Urothelium cell line (cell line): ENCODE results near the gene MXI1.
"Not testable (repeated sequence)": the region's sequence is repeated elsewhere in the genome, so short reads cannot be mapped to it uniquely, and the experiment has no call there.

Experiments
- DNase-seq: peaks from one replicate; pipeline ENCODE4 v3.0.0; 2011; ENCODE audit warnings: low spot score, mixed read lengths
- FAIRE-seq: peaks from 2 replicates; lab custom pipeline; 2011; peaks lifted over from hg19 to GRCh38; lab: Jason Lieb, UNC

The MXI1 gene

DNA sequence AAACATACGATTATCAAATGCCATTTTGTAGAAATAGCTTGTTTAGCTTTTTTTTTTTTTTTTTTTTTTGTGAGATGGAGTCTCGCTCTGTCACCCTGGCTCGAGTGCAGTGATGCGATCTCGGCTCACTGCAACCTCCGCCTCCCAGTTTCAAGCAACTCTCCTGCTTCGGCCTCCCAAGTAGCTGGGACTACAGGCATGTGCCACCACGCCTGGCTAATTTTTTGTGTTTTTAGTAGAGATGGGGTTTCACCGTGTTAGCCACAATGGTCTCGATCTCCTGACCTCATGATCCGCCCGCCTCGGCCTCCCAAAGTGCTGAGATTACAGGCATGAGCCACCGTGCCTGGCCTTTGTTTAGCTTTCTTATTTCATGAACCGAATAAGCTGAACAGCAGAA lies 65.6 kb downstream of the MXI1 start:
- not testable (repeated sequence) for FAIRE-seq

DNA sequence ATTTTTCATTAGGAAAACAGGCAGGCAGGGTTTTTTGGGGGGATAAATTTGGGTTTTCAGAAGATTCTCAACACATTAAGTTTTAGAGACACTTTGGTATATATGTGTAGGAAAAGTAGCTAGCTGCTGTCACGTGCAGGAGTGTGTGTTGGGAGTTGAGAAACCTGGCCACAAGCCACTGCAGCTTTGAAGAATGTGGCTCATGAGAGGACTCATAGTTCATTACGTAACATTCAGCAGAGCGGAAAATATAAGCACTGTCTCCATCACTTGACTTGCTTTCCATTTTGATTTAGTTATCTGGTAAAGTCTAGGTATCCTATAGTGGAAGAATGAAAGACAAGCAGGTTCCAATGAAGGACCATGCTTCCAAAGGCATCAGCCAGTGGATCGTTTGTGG lies 66.1 kb downstream of the MXI1 start:
- no peak for DNase-seq

More for the DNA sequence above, 65.6 kb downstream of the MXI1 start:
- DNase-seq: not testable (repeated sequence)

DNA sequence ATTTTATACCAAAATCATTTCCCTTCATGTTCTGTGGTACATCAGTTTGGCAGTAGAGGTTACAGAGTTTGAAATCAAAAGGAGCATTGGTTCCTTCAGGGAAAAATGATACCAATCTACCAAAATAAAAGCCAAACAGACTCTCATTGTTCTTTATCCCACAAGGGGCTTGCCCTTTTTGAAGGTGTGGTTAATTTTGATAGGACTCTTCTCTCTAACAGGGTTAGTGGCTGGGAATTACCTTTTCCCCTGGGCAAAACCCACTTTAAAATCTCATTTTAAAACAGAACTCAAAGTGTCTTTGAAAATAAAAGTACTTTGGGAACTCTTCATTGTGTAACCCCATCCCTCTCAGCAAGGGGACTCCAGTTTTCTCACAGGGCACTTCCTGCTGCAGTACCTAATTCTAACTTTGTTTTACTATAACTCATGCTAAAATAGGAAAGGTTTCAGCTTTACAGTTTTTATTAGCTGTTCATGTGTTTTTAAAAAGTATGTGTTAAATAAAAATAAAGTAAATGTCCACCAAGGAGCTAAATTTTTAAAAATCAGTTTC lies 66.7 kb downstream of the MXI1 start:
- DNase-seq (no peak), FAIRE-seq (no peak)

More for the DNA sequence above, 66.1 kb downstream of the MXI1 start:
- FAIRE-seq: no peak

DNA sequence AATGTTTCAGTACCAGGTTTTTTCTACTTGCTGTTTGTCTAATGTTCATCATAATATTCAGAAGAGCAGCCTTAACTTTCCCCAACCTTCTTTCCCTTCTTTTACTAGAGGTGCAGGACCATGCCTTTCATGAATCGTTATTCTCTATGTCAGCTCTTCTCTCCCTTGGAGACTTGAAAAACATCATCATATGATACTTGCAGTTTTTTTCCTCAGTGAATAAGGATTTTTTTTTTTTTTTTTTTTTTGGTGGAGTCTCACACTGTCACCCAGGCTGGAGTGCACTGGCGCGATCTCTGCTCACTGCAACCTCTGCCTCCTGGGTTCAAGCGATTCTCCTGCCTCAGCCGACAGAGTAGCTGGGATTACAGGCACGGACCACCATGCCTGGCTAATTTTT lies 67.2 kb downstream of the MXI1 start:
- FAIRE-seq: no peak
- no peak for DNase-seq

DNA sequence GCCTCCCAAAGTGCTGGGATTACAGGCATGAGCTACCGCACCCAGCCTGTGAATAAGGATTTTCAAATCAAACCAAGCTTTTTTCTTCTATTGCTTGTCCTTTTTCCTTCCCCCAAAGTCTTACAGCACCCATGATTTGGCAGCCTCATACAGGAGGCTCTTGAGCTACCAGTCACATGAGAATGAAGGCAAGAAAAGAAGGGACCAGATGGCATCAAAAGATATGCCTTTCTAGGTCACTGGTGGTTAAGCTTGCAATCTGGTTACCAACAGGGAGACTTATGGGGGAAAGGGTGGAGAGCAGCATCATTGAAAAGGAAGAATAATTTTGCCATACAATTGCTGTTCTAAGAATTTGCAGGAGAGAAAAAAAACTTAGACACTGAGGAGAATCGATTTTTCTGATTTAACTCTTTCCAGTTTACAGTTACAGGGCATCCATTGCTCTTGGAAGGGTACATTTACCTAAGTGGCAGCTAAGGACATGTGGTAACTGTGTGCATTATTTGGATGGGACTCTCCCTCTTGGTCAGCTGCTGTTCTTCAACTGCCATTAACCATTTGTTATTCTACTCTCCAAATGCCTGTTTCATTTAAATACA lies 67.8 kb downstream of the MXI1 start:
- no peak for FAIRE-seq
- DNase-seq: no peak

DNA sequence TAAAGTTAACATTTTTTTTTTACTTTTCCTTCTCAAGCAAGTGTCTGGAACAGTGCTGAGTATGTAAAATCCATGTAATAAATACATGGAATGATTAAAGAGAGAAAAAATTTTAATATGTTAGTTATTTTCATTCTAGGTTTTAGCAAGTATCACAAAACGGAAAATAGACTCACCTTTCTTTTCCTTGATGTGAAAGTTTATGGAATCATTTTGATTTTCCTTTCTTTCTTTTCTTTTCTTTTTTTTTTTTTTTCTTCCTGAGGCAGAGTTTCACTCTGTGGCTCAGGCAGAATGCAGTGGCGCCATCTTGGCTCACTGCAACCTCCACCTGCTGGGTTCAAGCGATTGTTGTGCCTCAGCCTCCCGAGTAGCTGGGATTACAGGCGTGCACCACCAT lies 69.2 kb downstream of the MXI1 start:
- FAIRE-seq (no peak), DNase-seq (no peak)

DNA sequence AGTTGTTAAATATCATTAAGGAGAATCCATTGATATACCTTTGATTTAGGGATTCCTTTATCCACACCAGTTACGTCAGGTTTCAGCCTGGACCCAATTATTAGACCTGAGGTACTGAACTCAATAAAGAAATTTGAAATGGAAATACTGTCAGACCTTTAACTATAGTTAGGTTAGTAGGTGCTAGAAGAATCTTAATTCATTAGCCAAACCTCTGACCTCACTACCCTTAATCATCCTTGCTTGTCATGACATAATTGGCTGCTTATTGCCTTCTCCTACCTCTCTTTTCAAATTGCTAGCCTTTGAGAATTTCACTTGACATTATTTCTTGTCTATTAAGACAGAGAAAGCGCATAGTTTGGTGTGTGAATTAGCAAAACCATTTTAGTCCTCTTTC lies 70.2 kb downstream of the MXI1 start:
- no peak for DNase-seq
- FAIRE-seq: no peak

DNA sequence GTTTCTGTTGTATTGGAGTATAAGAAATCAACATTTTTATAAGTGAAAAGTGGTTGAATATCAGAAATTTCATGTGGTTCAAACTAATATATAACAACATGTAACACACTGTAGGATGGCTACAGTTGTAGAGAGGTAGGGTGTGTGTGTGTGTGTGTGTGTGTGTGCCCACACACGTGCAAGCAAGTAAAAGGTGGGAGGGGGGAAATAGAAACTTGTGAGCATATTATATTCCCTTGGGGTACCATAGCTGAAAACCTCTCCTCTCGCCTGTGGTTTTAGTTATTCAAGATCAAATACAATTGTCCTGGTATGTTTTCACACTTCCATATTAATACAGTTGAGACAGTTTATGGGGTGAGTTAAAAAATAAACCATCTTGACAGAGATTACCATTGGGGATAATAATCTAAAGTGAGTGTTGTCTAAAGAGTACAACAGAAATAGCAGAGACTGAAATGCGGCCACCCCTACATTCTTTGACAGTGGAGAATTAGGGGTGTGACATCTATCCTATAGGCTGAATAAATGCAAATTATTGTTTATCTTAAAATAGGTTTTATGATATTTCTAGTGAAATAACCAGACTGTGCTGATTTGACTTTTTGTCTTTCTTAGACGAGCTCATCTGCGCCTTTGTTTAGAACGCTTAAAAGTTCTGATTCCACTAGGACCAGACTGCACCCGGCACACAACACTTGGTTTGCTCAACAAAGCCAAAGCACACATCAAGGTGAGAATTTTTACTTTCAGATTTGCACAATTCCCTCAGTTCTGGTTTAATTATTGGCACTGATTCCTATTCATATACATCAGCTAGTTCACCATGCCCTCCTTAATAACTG lies 71.4 kb downstream of the MXI1 start:
- DNase-seq (no peak), FAIRE-seq (no peak)

DNA sequence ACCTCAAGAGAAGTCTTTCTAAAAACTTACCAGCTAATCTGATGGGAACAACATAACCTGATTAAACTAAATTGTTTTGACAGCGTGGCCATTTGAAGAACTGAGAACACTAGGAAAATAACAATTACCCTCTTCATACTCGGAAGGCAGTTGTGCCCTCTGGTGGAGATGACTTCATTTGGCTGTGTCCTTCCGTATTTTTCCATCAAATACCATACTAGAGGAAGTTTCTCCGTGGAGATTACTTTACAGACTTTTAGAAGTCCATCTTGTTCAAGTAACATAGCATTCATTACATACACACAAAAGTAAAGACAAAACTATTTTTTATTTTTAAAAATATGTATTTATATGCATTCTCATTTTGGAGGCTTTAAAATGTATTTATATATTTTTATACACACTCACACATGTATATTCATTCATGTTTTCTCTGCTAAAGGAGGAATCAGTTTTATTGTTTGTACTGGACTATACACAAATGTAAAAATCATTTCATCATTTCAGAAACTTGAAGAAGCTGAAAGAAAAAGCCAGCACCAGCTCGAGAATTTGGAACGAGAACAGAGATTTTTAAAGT lies 72.1 kb downstream of the MXI1 start:
- FAIRE-seq: no peak
- DNase-seq: peak; percentile 39

DNA sequence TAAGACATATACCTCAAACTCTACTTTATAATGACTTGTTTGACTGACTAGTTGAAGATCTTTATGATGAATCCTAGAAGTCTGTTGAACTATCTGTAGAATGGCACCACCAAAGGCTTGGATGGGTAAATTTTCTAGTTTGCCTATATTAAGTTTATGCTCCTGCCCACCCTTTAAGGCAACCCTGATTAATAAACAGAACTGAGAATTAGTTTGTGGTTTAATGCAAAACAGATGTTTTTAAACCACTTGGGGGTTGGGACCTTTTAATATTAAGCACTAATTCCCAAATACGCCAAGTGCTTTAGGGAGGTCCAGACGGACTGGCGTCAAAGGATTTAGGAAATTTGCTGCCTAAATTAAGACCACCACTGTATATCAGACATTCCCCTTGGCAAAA lies 76.9 kb downstream of the MXI1 start:
- DNase-seq (no peak), FAIRE-seq (no peak)

DNA sequence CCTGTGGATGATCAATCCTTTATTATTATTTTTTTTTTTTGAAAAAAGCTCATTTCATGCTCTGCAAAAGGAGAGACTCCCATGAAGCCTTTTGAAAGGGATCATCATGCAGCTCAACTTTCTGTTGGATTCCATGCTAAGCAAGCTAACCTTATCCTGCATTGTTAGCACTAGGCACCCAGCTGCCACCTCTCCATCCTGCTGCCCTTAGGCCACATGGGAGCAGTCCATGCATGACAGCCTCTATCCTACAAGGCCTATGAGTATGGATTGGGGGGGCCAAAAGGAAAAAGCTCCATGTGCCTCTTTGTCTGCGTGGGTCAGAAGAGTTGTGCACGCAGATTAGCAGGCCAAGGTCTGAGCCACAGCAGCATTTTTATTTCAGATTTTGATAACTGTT lies 78.1 kb downstream of the MXI1 start:
- DNase-seq (no peak), FAIRE-seq (no peak)

DNA sequence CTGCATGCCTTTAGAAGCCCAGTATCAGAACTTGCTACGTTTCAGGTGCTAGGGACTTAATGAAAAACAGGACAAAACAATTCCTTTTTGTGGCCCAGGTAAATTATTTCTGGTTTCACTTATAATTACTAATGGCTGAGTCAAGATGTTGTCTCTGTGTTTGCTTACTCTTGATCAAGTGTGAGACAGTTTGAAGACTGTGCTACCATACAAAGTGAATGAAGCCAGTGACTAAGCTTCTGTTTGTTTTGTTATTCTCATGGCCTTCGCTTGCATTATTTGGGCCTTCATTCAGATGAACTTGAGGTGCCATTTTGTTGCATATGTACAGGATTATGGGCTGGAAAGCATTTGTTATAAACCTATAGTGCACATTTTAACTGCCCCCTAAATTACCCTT lies 79.4 kb downstream of the MXI1 start:
- DNase-seq: no peak
- no peak for FAIRE-seq

DNA sequence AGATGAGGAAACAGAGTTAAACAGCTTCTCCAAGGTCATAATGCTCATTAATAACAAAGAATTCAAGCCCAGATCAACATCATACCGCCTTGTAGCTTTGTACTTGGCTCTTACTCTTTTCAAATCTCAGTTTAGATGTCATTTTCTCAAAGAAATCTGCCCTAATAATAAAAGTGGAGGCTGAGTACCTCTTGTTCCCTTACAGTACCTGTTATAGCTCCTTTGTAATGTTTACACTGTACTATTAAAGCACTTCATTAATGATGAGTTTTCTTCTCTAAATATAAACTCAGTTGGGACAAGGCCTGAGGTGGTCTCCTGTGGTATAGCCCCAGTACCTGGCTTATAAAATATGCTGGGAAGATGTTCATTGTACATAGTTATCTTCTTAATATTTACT lies 89.6 kb downstream of the MXI1 start:
- no peak for DNase-seq
- FAIRE-seq: no peak

DNA sequence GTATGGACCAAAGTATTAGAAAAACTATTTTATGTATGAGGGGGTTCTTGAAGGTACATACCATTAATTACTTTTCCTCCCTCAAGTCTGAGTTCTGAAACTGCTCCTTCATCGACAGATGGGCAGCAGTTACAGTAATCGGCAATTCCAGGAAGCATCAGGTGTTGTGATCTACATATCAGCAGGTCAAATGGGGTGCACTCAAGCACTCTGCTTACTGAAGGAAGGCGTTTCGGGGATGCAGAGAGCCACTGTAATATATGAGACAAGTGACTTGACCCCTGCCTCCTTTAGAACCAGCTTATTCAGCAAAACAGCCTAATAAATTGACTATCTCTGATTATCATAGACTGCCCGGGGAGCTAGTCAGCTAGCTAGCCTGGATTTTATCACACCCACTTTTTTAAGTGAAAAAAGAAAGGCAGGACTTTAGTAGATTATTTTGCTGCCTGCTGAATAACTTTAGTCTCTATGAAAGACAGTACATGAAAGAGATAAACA lies 93.1 kb downstream of the MXI1 start:
- no peak for DNase-seq
- no peak for FAIRE-seq

DNA sequence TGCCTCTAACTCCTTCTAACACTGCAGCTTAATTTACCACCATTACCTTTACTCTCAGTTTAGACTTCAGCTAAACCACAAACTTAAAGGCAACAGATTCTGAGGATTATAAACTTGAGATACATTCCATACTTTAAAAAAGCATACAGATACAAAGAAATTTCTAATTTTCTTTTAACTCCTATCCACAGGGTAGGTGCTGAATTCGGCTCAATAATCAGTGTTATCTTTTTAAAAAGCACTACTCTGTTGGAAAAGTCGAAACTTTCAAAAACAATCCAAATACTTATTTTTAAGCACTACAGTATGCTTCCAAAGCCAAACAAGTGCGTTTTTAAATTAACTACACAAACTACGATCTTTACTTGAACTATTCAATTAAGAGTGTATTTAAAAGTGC lies 96.3 kb downstream of the MXI1 start:
- no peak for FAIRE-seq
- no peak for DNase-seq

DNA sequence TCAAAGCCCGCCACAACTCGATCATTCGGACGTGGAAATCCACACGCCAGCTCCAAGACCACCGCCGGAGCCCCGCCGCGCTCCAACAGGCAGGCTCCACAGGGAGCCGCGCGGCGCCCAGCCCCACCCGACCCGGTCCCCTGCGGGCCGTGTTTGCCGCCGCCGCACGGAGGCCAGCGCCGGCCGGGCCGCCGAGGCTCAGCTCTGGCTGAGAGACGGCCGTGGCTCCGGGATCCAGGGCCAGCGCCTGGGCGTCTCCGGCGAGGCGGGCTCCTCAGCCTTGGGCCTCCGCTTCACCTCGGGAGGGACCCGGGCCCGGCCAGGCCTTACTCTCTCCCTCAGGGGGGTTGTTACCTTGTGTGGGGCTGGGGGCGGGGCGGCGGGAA lies 97.0 kb downstream of the MXI1 start:
- DNase-seq (peak; percentile 44), FAIRE-seq (no peak)

DNA sequence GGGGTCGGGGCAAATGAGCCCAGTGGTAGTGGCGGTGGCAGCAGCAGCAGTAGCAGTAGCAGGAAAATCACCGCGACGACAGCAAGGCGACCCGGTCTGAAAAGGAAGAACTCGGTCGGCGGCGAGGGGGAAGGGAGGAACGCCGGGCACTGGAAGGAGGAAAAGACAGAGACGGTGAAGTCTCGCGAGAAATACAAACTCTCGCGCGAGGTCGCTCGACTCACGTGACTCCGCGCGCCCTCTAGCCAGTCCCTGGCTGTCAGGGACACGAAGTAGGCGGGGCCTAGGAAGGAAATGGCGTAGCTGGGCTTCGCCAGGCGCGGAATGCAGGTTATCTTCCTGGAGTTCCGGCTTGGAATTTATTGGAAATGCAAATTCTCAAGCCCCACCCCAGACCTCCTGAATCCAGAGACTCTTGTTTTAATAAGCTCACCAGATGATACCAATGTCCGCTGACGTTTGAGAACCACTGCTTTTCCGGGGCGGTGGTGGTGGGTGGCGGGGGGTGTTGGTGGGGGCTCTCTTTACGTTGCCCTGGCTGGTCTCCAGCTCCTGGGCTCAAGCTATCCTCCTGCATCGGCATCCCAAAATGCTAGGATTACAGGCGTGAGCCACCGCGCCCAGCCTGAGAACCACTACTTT lies 97.5 kb downstream of the MXI1 start, which contains the start of gene SMNDC1:
Gene SMNDC1 (minus strand): TSS at position 141 of the 642 bp plus-strand sequence. CDS start 1,333 bp downstream, outside the sequence.
- peak; percentile 98 for DNase-seq
- peak; percentile 81 for FAIRE-seq

DNA sequence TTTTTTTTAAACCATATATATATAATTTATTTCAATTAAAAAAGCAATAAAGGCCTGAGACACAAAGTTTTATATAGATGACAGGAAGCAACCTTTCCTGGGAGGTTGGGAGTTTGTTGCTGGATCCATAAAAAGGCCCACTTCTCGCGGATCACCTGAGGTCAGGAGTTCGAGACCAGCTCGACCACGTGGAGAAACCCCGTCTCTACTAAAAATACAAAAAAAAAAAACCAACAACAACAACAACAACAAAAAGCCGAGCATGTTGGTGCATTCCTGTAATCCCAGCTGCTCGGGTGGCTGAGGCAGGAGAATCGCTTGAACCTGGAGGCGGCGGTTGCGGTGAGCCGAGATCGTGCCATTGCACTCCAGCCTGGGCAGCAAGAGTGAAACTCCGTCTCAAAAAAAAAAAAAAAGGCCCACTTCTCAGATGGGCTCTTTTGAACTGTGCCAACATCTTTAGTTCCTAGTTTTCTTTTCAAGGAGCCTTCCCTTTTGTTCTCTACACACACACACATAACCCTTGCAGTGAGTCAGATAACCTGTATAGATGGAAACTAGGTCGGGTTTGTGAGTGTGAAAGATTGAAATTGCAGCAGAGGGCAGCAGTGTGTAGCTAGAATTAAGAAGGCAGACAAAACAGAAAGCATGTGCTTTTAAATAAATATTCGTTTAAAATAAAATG lies 98.5 kb downstream of the MXI1 start:
- DNase-seq: peak; percentile 68
- FAIRE-seq: no peak

DNA sequence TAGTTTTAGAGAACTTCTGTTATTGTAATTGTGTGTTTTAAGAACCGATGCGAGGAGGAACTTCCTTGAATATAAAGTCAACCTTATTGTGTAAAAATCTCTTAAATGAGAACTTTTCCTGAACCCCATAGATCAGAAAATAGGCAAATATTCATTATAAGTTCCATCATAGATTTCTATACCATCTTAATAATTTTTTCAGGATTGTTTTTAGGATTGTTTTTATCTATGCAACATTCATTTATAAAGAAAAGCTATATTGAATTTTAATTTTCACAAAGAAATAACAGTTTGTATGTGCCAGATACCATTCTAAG lies 99.0 kb downstream of the MXI1 start:
- no peak for FAIRE-seq
- no peak for DNase-seq

DNA sequence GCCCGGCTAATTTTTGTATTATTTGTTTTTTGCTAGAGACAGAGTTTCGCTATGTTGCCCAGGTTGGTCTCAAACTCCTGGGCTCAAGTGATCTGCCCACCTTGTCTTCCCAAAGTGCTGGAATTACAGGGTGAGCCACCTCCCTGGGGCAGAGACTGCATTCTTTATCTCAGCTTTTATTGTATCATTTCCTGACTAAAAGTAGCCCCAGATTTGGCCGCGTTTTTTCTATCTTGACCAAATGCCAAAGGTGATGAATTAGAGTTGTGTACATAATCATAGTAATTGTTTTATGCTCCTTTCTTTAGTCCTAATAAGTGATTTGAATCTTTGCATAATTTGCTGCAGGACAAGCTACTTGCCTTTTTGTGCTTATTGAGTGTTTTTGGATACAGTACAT lies 100.4 kb downstream of the MXI1 start:
- no peak for DNase-seq
- FAIRE-seq: no peak

DNA sequence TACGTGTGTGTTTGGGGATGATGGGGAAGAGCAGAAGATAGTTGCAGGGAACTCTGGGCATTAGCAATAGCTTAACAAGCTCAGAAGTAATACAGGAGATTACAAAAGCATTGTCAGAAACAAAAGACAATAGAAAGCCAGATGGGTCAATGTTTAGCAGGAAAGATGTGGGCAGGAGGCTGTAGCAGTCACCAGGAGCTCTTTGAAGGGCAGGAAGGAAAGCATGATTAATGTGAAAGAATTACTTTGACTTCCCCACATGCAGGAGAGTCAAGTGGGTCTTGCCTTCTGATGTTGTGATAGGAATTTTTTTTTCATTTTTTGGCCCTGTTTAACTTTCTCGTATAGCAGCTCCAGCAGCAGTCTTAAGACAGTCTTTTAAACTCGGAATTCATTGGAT lies 103.3 kb downstream of the MXI1 start:
- DNase-seq: no peak
- no peak for FAIRE-seq
